H9 (cell line): ENCODE data around the gene CCL4L2. TPM values are rescaled to one million over a fixed set of nuclear protein-coding genes. Genes with fewer than 3 reads are reported as not detected.

Source experiments
- DNase-seq: peaks from one replicate; pipeline ENCODE4 v3.0.0-alpha.2; 2017
- H2AFZ ChIP-seq: one replicate; pipeline ENCODE4 v1.6.1; 2013; ENCODE audit warnings: mild to moderate bottlenecking, low read length, control low read depth, moderate library complexity
- H2AK5ac ChIP-seq: 2 replicates; pipeline ENCODE4 v1.6.1; 2013; ENCODE audit warnings: low read length, control low read depth, mixed read lengths; ENCODE audit not compliant: insufficient read length
- H2BK120ac ChIP-seq: one replicate; pipeline ENCODE4 v1.6.1; 2013; ENCODE audit warnings: low read depth, mild to moderate bottlenecking, low read length, control low read depth, inconsistent platforms; ENCODE audit not compliant: poor library complexity, severe bottlenecking
- H2BK12ac ChIP-seq: 2 replicates; pipeline ENCODE4 v1.6.1; 2013; ENCODE audit warnings: low read length, control low read depth, mixed read lengths, low read depth; ENCODE audit not compliant: insufficient read length
- H2BK15ac ChIP-seq: 2 replicates; pipeline ENCODE4 v1.6.1; 2013; ENCODE audit warnings: low read depth, low read length, control low read depth
- H2BK20ac ChIP-seq: one replicate; pipeline ENCODE4 v1.6.1; 2013; ENCODE audit warnings: low read depth, mild to moderate bottlenecking, low read length, control low read depth, inconsistent platforms; ENCODE audit not compliant: poor library complexity, severe bottlenecking
- H2BK5ac ChIP-seq: 2 replicates; pipeline ENCODE4 v1.6.1; 2013; ENCODE audit warnings: low read length, control low read depth, mixed read lengths; ENCODE audit not compliant: insufficient read length
- H3K14ac ChIP-seq: 2 replicates; pipeline ENCODE4 v1.6.1; 2013; ENCODE audit warnings: low read length, control low read depth; ENCODE audit not compliant: insufficient read depth
- H3K18ac ChIP-seq: 2 replicates; pipeline ENCODE4 v1.6.1; 2013; ENCODE audit warnings: low read depth, mild to moderate bottlenecking, mixed read lengths, low read length, control low read depth; ENCODE audit not compliant: insufficient read length
- H3K23ac ChIP-seq: 2 replicates; pipeline ENCODE4 v1.6.1; 2013; ENCODE audit warnings: low read length, control low read depth, mixed read lengths, low read depth; ENCODE audit not compliant: insufficient read length
- H3K23me2 ChIP-seq: 2 replicates; pipeline ENCODE4 v1.6.1; 2013; ENCODE audit warnings: low read depth, mild to moderate bottlenecking, mixed read lengths, low read length, control low read depth; ENCODE audit not compliant: insufficient read length, poor library complexity, severe bottlenecking
- H3K27ac ChIP-seq: 2 replicates; pipeline ENCODE4 v1.5.1; 2013; ENCODE audit warnings: low read length, control low read depth, mixed read lengths, low read depth; ENCODE audit not compliant: insufficient read length
- H3K27me3 ChIP-seq: 2 replicates; pipeline ENCODE4 v1.6.1; 2013; ENCODE audit warnings: low read length, control low read depth, inconsistent platforms; ENCODE audit not compliant: insufficient read depth
- H3K4ac ChIP-seq: 2 replicates; pipeline ENCODE4 v1.6.1; 2013; ENCODE audit warnings: low read depth, mild to moderate bottlenecking, control low read depth, inconsistent platforms, low read length, moderate library complexity
- H3K4me1 ChIP-seq: 2 replicates; pipeline ENCODE4 v1.6.1; 2013; ENCODE audit warnings: low read length, control low read depth, inconsistent platforms; ENCODE audit not compliant: insufficient read depth
- H3K4me2 ChIP-seq: 2 replicates; pipeline ENCODE4 v1.6.1; 2013; ENCODE audit warnings: low read length, control low read depth, mixed read lengths; ENCODE audit not compliant: insufficient read length, insufficient read depth
- H3K56ac ChIP-seq: 2 replicates; pipeline ENCODE4 v1.6.1; 2013; ENCODE audit warnings: low read depth, mild to moderate bottlenecking, mixed read lengths, low read length, control low read depth; ENCODE audit not compliant: insufficient read length
- H3K79me1 ChIP-seq: 2 replicates; pipeline ENCODE4 v1.6.1; 2013; ENCODE audit warnings: low read depth, mild to moderate bottlenecking, moderate library complexity, low read length, control low read depth, inconsistent platforms; ENCODE audit not compliant: insufficient read depth, poor library complexity, severe bottlenecking
- H3K79me2 ChIP-seq: 2 replicates; pipeline ENCODE4 v1.6.1; 2013; ENCODE audit warnings: low read length, control low read depth, inconsistent platforms; ENCODE audit not compliant: insufficient read depth
- H3K9ac ChIP-seq: 2 replicates; pipeline ENCODE4 v1.6.1; 2013; ENCODE audit warnings: low read length, control low read depth, mixed read lengths; ENCODE audit not compliant: insufficient read length; ENCODE audit errors: extremely low read depth
- H3K9me3 ChIP-seq: one replicate; pipeline ENCODE4 v1.6.1; 2013; ENCODE audit warnings: low read depth, low read length, inconsistent platforms; ENCODE audit not compliant: control insufficient read depth
- H3T11ph ChIP-seq: one replicate; pipeline ENCODE4 v1.6.1; 2013; ENCODE audit warnings: mild to moderate bottlenecking, low read length, control low read depth, inconsistent platforms
- H4K20me1 ChIP-seq: one replicate; pipeline ENCODE4 v1.6.1; 2013; ENCODE audit not compliant: control insufficient read depth, insufficient read length, insufficient read depth
- H4K5ac ChIP-seq: 2 replicates; pipeline ENCODE4 v1.6.1; 2013; ENCODE audit warnings: low read depth, mild to moderate bottlenecking, mixed read lengths, low read length, control low read depth; ENCODE audit not compliant: insufficient read length
- H4K8ac ChIP-seq: replicated peaks from 2 replicates; pipeline ENCODE4 v1.6.1; 2013; ENCODE audit warnings: low read length, control low read depth, mixed read lengths, low read depth; ENCODE audit not compliant: insufficient read length
- H4K91ac ChIP-seq: 2 replicates; pipeline ENCODE4 v1.6.1; 2013; ENCODE audit warnings: low read depth, mild to moderate bottlenecking, moderate library complexity, mixed read lengths, low read length, control low read depth; ENCODE audit not compliant: insufficient read length
- H3K27ac Mint-ChIP-seq, 3 experiments: 2 replicates in 2 of 3; 3 replicates in 1 of 3; pipeline ENCODE4 v1.8.0; 2020 to 2021; ENCODE audit warnings: mixed read lengths in 3 of 3, mild to moderate bottlenecking in 1 of 3, moderate library complexity in 1 of 3
- H3K27me3 Mint-ChIP-seq: 2 replicates; pipeline ENCODE4 v1.8.0; 2021; ENCODE audit warnings: low read depth, mild to moderate bottlenecking, moderate library complexity, mixed read lengths
- H3K36me3 Mint-ChIP-seq, 3 experiments: 2 replicates in 2 of 3; 3 replicates in 1 of 3; pipeline ENCODE4 v1.8.0; 2020 to 2021; ENCODE audit warnings: low read depth in 3 of 3, mixed read lengths in 3 of 3; ENCODE audit not compliant: insufficient read depth in 1 of 3
- H3K4me1 Mint-ChIP-seq, 2 experiments: 2 replicates each; pipeline ENCODE4 v1.8.0; 2020; ENCODE audit warnings: mixed read lengths in 2 of 2
- H3K4me3 Mint-ChIP-seq, 2 experiments: 2 replicates in 1 of 2; 3 replicates in 1 of 2; pipeline ENCODE4 v1.8.0; 2020 to 2021; ENCODE audit warnings: mild to moderate bottlenecking in 2 of 2, mixed read lengths in 2 of 2, moderate library complexity in 1 of 2
- H3K9me3 Mint-ChIP-seq, 2 experiments: 2 replicates in 1 of 2; 3 replicates in 1 of 2; pipeline ENCODE4 v1.8.0; 2020; ENCODE audit warnings: mild to moderate bottlenecking in 2 of 2, mixed read lengths in 2 of 2, moderate library complexity in 1 of 2
- CTCF ChIP-seq: fragments of 200-600 bp; sonication (generic); conservative IDR thresholded peaks from 3 replicates; pipeline ENCODE4 v1.8.0; 2021; ENCODE audit warnings: antibody characterized with exemption, mild to moderate bottlenecking
- WGBS: extraction: QIAGEN DNeasy Blood & Tissue Kit; methylation state at CpG from one replicate; pipeline ENCODE4 v1.1.7; 2013; ENCODE audit warnings: missing lambda C conversion rate, low lambda C conversion rate, mixed read lengths; ENCODE audit not compliant: insufficient read length; ENCODE audit errors: extremely low coverage; 5-methylcytosine and 5-hydroxymethylcytosine counted together
- total RNA-seq: library from RNA; stranded (reverse); gene quantifications from 2 replicates; pipeline ENCODE4 v1.2.1, GENCODE V29; 2021

Gene CCL4L2
- total RNA-seq, 1 experiment from 2014 or later = not detected

DNA sequence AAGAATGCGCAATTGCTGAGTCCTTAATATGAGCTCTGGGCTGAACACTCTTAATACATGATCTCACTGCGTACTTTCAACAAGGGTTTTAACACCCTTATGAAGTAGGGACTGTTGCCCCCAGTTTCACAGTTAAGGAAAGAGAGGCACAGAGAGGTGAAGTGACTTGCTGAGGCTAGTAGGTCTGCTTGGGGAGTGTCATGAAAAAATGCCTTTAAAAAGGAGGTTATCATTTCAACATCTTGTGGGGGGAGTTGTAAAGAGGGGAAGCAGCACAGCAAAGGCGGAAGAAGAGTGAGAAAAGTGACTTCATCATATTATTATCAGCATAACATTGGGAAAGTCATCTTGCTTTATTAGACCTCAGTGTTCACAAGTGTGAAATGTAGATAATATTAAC lies 2.1 kb downstream of the CCL4L2 start:
- Histone ChIP-seq H2BK15ac (no peak overlapping the region), H3K27me3 (no peaks in the 10 kb centered on the region), H2BK20ac (no peak overlapping the region), H2BK120ac (no peak overlapping the region), H4K5ac (no peak overlapping the region), H2BK5ac (no peak overlapping the region), H3K4ac (no peak overlapping the region), H3K9ac (no peak overlapping the region), H3K18ac (no peak overlapping the region), H3K56ac (no peak overlapping the region), H4K8ac (no peak overlapping the region), H3K9me3 (no peaks in the 10 kb centered on the region), H3K27ac (no peak overlapping the region), H3K79me2 (no peaks in the 10 kb centered on the region), H2BK12ac (no peak overlapping the region), H3K23me2 (no peaks in the 10 kb centered on the region), H3K79me1 (no peaks in the 10 kb centered on the region), H4K91ac (no peak overlapping the region), H2AK5ac (no peak overlapping the region), H3T11ph (no peak overlapping the region), H2AFZ (no peak overlapping the region), H3K23ac (no peak overlapping the region), H3K14ac (no peak overlapping the region), H3K4me1 (no peaks in the 10 kb centered on the region), H4K20me1 (no peaks in the 10 kb centered on the region), H3K4me2 (no peak overlapping the region)
- TF ChIP-seq CTCF = no peak
- H3K27ac Mint-ChIP-seq = no peak overlapping the region
- H3K4me1 Mint-ChIP-seq = peaks cover 7 to 8% of the 10 kb centered on the region in 2 experiments
- peaks cover 2 to 3% of the 10 kb centered on the region in 2 experiments; a peak in 3 of 5 replicates for H3K9me3 Mint-ChIP-seq
- H3K4me3 Mint-ChIP-seq = no peak overlapping the region
- whole genome bisulfite sequencing = no CpG with 5 or more reads among the region's 3 CpGs
- DNase-seq = no peak
- no peaks in the 10 kb centered on the region for H3K36me3 Mint-ChIP-seq
- peaks cover 6% of the 10 kb centered on the region; the same call in 1 of the 2 replicates for H3K27me3 Mint-ChIP-seq
